WTC11 (cell line): ENCODE results near the gene EVC2. TPM values are rescaled to one million over a fixed set of nuclear protein-coding genes. Genes with fewer than 3 reads are reported as not detected.

ENCODE experiments used
- ATAC-seq: fragments of 200-7000 bp; cut with Tn5 transposase; 2 replicates; pipeline ENCODE4 v1.10.0; 2021; ENCODE audit warnings: mild to moderate bottlenecking, moderate library complexity
- CTCF ChIA-PET: fragments of 300-600 bp; sonication (Branson Sonifier 250); formaldehyde crosslinking; loops from one replicate; lab custom pipeline; 2021; ENCODE audit warnings: antibody characterized with exemption; lab: Charles Lee
- POLR2A ChIA-PET: fragments of 350-600 bp; sonication (Branson Sonifier 250); formaldehyde crosslinking; loops from one replicate; lab custom pipeline; 2021; ENCODE audit warnings: antibody characterized with exemption; lab: Charles Lee
- DNase-seq: peaks from one replicate; pipeline ENCODE4 v3.0.0; 2021; ENCODE audit warnings: low spot score
- H3K27ac Mint-ChIP-seq: 2 replicates; pipeline ENCODE4 v1.8.0; 2021; ENCODE audit warnings: mixed read lengths
- H3K27me3 Mint-ChIP-seq: 2 replicates; pipeline ENCODE4 v1.8.0; 2021; ENCODE audit warnings: low read depth, mild to moderate bottlenecking, moderate library complexity, mixed read lengths
- H3K36me3 Mint-ChIP-seq: 2 replicates; pipeline ENCODE4 v1.8.0; 2021; ENCODE audit warnings: mixed read lengths
- H3K4me1 Mint-ChIP-seq: 2 replicates; pipeline ENCODE4 v1.8.0; 2022; ENCODE audit warnings: mixed read lengths
- H3K4me3 Mint-ChIP-seq: 2 replicates; pipeline ENCODE4 v1.8.0; 2021; ENCODE audit warnings: mild to moderate bottlenecking, moderate library complexity, mixed read lengths
- H3K9me3 Mint-ChIP-seq: 2 replicates; pipeline ENCODE4 v1.8.0; 2021; ENCODE audit warnings: mixed read lengths
- CDX4 ChIP-seq: fragments of 250-450 bp; sonication (Bioruptor Pico); IDR thresholded peaks from 2 replicates; pipeline ENCODE4 v1.9.0; 2021; ENCODE audit warnings: moderate library complexity, mild to moderate bottlenecking, inconsistent platforms, borderline replicate concordance
- EMX1 ChIP-seq: fragments of 250-450 bp; sonication (Bioruptor Pico); IDR thresholded peaks from 2 replicates; pipeline ENCODE4 v1.8.0; 2021; ENCODE audit warnings: mild to moderate bottlenecking
- ESRRA ChIP-seq: sonication (generic); formaldehyde crosslinking; IDR thresholded peaks from 2 replicates; pipeline ENCODE4 v1.8.1; 2022; ENCODE audit warnings: mild to moderate bottlenecking, missing genetic modification reagents, borderline replicate concordance
- FOXP4 ChIP-seq: sonication (generic); formaldehyde crosslinking; IDR thresholded peaks from 2 replicates; pipeline ENCODE4 v1.8.0; 2022; ENCODE audit warnings: mild to moderate bottlenecking, missing genetic modification reagents
- GTF2I ChIP-seq: fragments of 250-450 bp; sonication (Bioruptor Pico); conservative IDR thresholded peaks from 2 replicates; pipeline ENCODE4 v1.4.0; 2021; ENCODE audit warnings: mild to moderate bottlenecking
- HMGA2 ChIP-seq: fragments of 250-450 bp; sonication (Bioruptor Pico); IDR thresholded peaks from 2 replicates; pipeline ENCODE4 v1.4.0; 2021; ENCODE audit warnings: mild to moderate bottlenecking, moderate library complexity
- JAZF1 ChIP-seq: fragments of 250-450 bp; sonication (Bioruptor Pico); IDR thresholded peaks from 2 replicates; pipeline ENCODE4 v1.9.0; 2021; ENCODE audit warnings: moderate library complexity, mild to moderate bottlenecking, inconsistent platforms
- KAT7 ChIP-seq: sonication (generic); formaldehyde crosslinking; IDR thresholded peaks from 2 replicates; pipeline ENCODE4 v1.8.1; 2023; ENCODE audit warnings: missing genetic modification reagents, mild to moderate bottlenecking, borderline replicate concordance
- MXD4 ChIP-seq: fragments of 250-450 bp; sonication (Bioruptor Pico); IDR thresholded peaks from 2 replicates; pipeline ENCODE4 v1.8.0; 2021; ENCODE audit warnings: mild to moderate bottlenecking, moderate library complexity, borderline replicate concordance
- NR2C2 ChIP-seq: sonication (generic); formaldehyde crosslinking; IDR thresholded peaks from 2 replicates; pipeline ENCODE4 v1.8.0; 2022; ENCODE audit warnings: mild to moderate bottlenecking, missing genetic modification reagents
- NR3C1 ChIP-seq: sonication (generic); formaldehyde crosslinking; conservative IDR thresholded peaks from 2 replicates; pipeline ENCODE4 v1.8.1; 2023; ENCODE audit warnings: low read depth, mild to moderate bottlenecking, missing genetic modification reagents
- SP1 ChIP-seq: sonication (generic); formaldehyde crosslinking; conservative IDR thresholded peaks from 2 replicates; pipeline ENCODE4 v1.8.1; 2022; ENCODE audit warnings: missing genetic modification reagents
- TCF7 ChIP-seq: sonication (generic); formaldehyde crosslinking; IDR thresholded peaks from 2 replicates; pipeline ENCODE4 v1.8.0; 2022; ENCODE audit warnings: mild to moderate bottlenecking, low read depth, missing genetic modification reagents, moderate library complexity
- TEAD4 ChIP-seq: sonication (generic); formaldehyde crosslinking; IDR thresholded peaks from 2 replicates; pipeline ENCODE4 v1.8.0; 2022; ENCODE audit warnings: mild to moderate bottlenecking, missing genetic modification reagents
- USF2 ChIP-seq: sonication (generic); formaldehyde crosslinking; IDR thresholded peaks from 2 replicates; pipeline ENCODE4 v1.8.1; 2023; ENCODE audit warnings: mild to moderate bottlenecking, missing genetic modification reagents, moderate library complexity
- ZNF219 ChIP-seq: sonication (generic); formaldehyde crosslinking; IDR thresholded peaks from 2 replicates; pipeline ENCODE4 v1.8.0; 2023; ENCODE audit warnings: missing genetic modification reagents, mild to moderate bottlenecking, borderline replicate concordance
- ZNF263 ChIP-seq: sonication (generic); formaldehyde crosslinking; IDR thresholded peaks from 2 replicates; pipeline ENCODE4 v1.8.1; 2022; ENCODE audit warnings: low read depth, mild to moderate bottlenecking, moderate library complexity, missing genetic modification reagents
- ZNF396 ChIP-seq: fragments of 250-450 bp; sonication (Bioruptor Pico); IDR thresholded peaks from 2 replicates; pipeline ENCODE4 v1.8.0; 2021; ENCODE audit warnings: mild to moderate bottlenecking, moderate library complexity, borderline replicate concordance
- ZNF416 ChIP-seq: fragments of 250-450 bp; sonication (Bioruptor Pico); IDR thresholded peaks from 2 replicates; pipeline ENCODE4 v1.9.0; 2021; ENCODE audit warnings: mild to moderate bottlenecking, inconsistent platforms
- total RNA-seq: library from RNA; stranded (reverse); gene quantifications from 3 replicates; pipeline ENCODE4 v1.2.3, GENCODE V29; 2021
- TF ChIP-seq, protein P1 (sequence below): sonication (generic); formaldehyde crosslinking; IDR thresholded peaks from 2 replicates; pipeline ENCODE4 v1.8.0; 2022; ENCODE audit warnings: missing genetic modification reagents
- TF ChIP-seq, protein P2 (sequence below): sonication (generic); formaldehyde crosslinking; IDR thresholded peaks from 2 replicates; pipeline ENCODE4 v1.8.1; 2022; ENCODE audit warnings: low read depth, mild to moderate bottlenecking, moderate library complexity, missing genetic modification reagents, borderline replicate concordance
- TF ChIP-seq, protein P3 (sequence below): sonication (generic); formaldehyde crosslinking; IDR thresholded peaks from 2 replicates; pipeline ENCODE4 v1.8.1; 2022; ENCODE audit warnings: mild to moderate bottlenecking, missing genetic modification reagents, moderate library complexity, borderline replicate concordance

EVC2 gene
- total RNA-seq, 1 experiment from 2014 or later: 4.8 TPM

DNA sequence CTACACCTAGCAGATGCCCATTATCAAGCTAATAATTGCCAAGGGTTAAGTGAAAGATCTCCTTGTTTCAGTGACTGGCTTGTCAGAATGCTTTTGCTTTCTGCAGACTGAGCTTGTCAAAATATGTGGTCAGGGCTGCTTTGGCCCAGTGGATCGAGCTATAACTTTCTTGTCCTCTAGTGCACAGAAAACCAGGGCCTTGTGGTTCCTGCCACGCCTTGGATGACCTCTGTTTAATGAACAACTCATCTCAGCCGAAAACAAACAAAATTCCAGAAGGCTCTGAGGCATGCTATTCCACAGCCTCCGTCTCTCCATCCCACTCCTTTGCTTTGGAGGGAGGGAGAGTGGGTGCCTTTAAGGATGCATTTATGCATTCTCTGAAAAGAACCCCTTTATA is 14.0 kb upstream of the EVC2 start:
- DNase-seq: no peak
- no peak overlapping the region for H3K4me3 Mint-ChIP-seq
- H3K4me1 Mint-ChIP-seq: peaks cover 5% of the 10 kb centered on the region
- CTCF ChIA-PET: interaction anchor here (1.0 kb wide), 1 partner anchor 11 kb away, joined by 3 read pairs; no protein-coding TSS in a partner anchor
- POLR2A ChIA-PET: no interaction called here
- peaks cover 21% of the 10 kb centered on the region for H3K36me3 Mint-ChIP-seq
- no peak for ATAC-seq
- H3K27me3 Mint-ChIP-seq: no peaks in the 10 kb centered on the region
- TF ChIP-seq ZNF416 (no peak), EMX1 (no peak), ESRRA (CRISPR knock-in tag) (no peak), SP1 (CRISPR knock-in tag) (no peak), NR3C1 (no peak), TEAD4 (CRISPR knock-in tag) (no peak), CDX4 (CRISPR knock-in tag) (no peak), JAZF1 (CRISPR knock-in tag) (no peak), KAT7 (no peak), ZNF219 (CRISPR knock-in tag) (no peak), GTF2I (CRISPR knock-in tag) (no peak), USF2 (CRISPR knock-in tag) (no peak)
- TF ChIP-seq, protein P1, sequence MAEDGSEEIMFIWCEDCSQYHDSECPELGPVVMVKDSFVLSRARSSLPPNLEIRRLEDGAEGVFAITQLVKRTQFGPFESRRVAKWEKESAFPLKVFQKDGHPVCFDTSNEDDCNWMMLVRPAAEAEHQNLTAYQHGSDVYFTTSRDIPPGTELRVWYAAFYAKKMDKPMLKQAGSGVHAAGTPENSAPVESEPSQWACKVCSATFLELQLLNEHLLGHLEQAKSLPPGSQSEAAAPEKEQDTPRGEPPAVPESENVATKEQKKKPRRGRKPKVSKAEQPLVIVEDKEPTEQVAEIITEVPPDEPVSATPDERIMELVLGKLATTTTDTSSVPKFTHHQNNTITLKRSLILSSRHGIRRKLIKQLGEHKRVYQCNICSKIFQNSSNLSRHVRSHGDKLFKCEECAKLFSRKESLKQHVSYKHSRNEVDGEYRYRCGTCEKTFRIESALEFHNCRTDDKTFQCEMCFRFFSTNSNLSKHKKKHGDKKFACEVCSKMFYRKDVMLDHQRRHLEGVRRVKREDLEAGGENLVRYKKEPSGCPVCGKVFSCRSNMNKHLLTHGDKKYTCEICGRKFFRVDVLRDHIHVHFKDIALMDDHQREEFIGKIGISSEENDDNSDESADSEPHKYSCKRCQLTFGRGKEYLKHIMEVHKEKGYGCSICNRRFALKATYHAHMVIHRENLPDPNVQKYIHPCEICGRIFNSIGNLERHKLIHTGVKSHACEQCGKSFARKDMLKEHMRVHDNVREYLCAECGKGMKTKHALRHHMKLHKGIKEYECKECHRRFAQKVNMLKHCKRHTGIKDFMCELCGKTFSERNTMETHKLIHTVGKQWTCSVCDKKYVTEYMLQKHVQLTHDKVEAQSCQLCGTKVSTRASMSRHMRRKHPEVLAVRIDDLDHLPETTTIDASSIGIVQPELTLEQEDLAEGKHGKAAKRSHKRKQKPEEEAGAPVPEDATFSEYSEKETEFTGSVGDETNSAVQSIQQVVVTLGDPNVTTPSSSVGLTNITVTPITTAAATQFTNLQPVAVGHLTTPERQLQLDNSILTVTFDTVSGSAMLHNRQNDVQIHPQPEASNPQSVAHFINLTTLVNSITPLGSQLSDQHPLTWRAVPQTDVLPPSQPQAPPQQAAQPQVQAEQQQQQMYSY (CRISPR knock-in tag): no peak
- H3K27ac Mint-ChIP-seq: no peak overlapping the region
- H3K9me3 Mint-ChIP-seq: no peaks in the 10 kb centered on the region

DNA sequence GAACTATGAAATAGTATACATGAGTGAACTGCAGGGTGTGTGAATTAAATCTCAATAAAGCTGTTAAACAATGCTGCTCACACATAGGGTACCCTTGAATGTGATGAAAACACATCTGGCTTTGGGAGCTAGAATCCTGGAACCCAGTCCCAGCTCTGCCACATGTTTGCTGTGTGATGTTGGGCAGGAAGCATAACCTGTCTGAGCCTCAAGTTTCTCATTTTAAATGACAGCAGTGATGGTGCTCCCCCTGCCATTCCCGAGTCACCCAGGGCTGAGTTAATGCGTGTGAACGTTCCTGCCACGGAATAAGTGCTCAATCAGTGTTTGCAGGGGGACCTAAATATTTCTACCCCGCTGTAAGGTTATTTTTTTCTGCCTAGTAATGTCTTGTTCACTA is 13.6 kb upstream of the EVC2 start:
- no peak overlapping the region for H3K4me3 Mint-ChIP-seq
- ChIA-PET CTCF (interaction anchor here (1.0 kb wide), 1 partner anchor 12 kb away, joined by 3 read pairs; no protein-coding TSS in a partner anchor), POLR2A (no interaction called here)
- H3K36me3 Mint-ChIP-seq: peaks cover 21% of the 10 kb centered on the region
- TF ChIP-seq, protein P2, sequence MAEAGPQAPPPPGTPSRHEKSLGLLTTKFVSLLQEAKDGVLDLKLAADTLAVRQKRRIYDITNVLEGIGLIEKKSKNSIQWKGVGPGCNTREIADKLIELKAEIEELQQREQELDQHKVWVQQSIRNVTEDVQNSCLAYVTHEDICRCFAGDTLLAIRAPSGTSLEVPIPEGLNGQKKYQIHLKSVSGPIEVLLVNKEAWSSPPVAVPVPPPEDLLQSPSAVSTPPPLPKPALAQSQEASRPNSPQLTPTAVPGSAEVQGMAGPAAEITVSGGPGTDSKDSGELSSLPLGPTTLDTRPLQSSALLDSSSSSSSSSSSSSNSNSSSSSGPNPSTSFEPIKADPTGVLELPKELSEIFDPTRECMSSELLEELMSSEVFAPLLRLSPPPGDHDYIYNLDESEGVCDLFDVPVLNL (CRISPR knock-in tag): no peak
- TF ChIP-seq TCF7 (CRISPR knock-in tag) (no peak), TEAD4 (CRISPR knock-in tag) (no peak), MXD4 (CRISPR knock-in tag) (no peak), ZNF263 (no peak), HMGA2 (no peak), NR2C2 (CRISPR knock-in tag) (no peak), FOXP4 (CRISPR knock-in tag) (no peak), ZNF396 (CRISPR knock-in tag) (no peak)
- TF ChIP-seq, protein P3, sequence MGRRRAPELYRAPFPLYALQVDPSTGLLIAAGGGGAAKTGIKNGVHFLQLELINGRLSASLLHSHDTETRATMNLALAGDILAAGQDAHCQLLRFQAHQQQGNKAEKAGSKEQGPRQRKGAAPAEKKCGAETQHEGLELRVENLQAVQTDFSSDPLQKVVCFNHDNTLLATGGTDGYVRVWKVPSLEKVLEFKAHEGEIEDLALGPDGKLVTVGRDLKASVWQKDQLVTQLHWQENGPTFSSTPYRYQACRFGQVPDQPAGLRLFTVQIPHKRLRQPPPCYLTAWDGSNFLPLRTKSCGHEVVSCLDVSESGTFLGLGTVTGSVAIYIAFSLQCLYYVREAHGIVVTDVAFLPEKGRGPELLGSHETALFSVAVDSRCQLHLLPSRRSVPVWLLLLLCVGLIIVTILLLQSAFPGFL (CRISPR knock-in tag): no peak
- no peaks in the 10 kb centered on the region for H3K9me3 Mint-ChIP-seq
- ATAC-seq (no peak), DNase-seq (no peak)
- H3K27ac Mint-ChIP-seq: no peak overlapping the region
- no peaks in the 10 kb centered on the region for H3K27me3 Mint-ChIP-seq
- H3K4me1 Mint-ChIP-seq: peaks cover 5% of the 10 kb centered on the region
